Upper lobe of right lung (tissue), 1 donor: ENCODE data around the gene ITIH2. TPM values are rescaled to one million over a fixed set of nuclear protein-coding genes. Genes with fewer than 3 reads are reported as not detected.

Source experiments
- ATAC-seq: fragments of 200-7000 bp; cut with Tn5 transposase; one replicate; pipeline ENCODE4 v1.9.1; 2020; ENCODE audit warnings: mild to moderate bottlenecking, moderate library complexity
- DNase-seq: peaks from one replicate; pipeline ENCODE4 v3.0.0-alpha.2; 2020
- H3K27ac ChIP-seq: fragments of 200-600 bp; one replicate; pipeline ENCODE4 v1.8.0; 2022
- H3K27me3 ChIP-seq: fragments of 200-600 bp; one replicate; pipeline ENCODE4 v1.8.0; 2022; ENCODE audit warnings: mild to moderate bottlenecking
- H3K36me3 ChIP-seq: fragments of 200-600 bp; one replicate; pipeline ENCODE4 v1.8.0; 2022
- H3K4me1 ChIP-seq: fragments of 200-600 bp; one replicate; pipeline ENCODE4 v1.8.0; 2022
- H3K4me3 ChIP-seq: fragments of 200-600 bp; one replicate; pipeline ENCODE4 v1.8.0; 2022; ENCODE audit warnings: mild to moderate bottlenecking
- H3K9me3 ChIP-seq: fragments of 200-600 bp; one replicate; pipeline ENCODE4 v1.8.0; 2022
- intact Hi-C: fragments of 100-400 bp; cut with DNase I; formaldehyde crosslinking; loops from one replicate; pipeline ENCODE4 v1.11.0; 2022
- total RNA-seq: library from RNA; stranded (reverse); fragmentation: NEBNext Ultra II Directional; extraction: Animal tissue kit (Norgen Biotek cat#: 25700); gene quantifications from one replicate; pipeline ENCODE4 v1.2.1, GENCODE V29; 2021
- TF ChIP-seq, protein P1 (sequence below): fragments of 200-600 bp; IDR thresholded peaks from one replicate; pipeline ENCODE4 v1.8.0; 2022; ENCODE audit warnings: antibody characterized with exemption
- donor health status: DM: no; HTN: yes; CAD: no; lungs with severe emphysema.

ITIH2 gene
- total RNA-seq, 1 donor from 2014 or later: 1.3 TPM

DNA sequence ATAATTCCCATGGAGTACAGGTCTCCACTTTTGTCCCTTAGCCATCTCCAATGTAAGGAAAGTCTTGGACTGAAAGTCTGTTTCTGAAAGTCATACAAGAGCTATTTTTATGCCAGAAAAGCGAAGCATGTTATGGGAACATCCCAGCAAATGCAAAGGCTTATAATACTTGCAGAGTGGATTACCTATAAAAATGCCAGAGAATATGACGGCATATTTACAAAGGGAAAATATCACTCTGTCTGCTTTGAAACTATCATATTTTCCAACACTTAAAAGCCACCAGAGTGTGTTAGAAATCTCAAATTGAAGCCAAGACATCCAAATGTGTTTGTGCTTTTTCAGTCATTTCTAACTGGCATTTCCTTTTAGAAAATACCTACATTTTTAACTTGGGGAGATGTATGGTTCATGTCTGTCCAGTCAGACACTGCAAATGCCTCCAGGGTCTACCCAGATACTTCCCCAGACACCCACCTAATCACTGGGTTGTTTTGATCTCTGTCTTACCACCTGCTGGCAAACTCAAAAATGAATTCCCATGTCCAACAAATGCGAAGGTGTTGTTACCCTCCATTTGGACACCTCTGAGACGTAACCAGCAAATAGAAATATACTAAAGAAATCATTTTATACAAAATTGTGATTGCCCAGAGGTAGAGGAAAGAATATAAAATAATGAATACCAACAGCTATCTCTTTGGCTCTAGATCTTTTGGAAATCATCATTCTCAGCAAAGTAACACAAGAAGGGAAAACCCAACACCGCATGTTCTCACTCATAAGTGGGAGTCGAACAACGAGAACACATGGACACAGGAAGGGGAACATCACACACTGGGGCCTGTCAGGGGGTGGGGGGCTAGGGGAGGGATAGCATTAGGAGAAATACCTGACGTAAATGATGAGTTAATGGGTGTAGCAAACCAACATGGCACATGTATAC, 1.2 kb downstream of the ITIH2 start:
- Histone ChIP-seq H3K4me3 (no peak overlapping the region), H3K27me3 (peaks cover 3% of the 10 kb centered on the region), H3K36me3 (no peaks in the 10 kb centered on the region), H3K27ac (no peak overlapping the region), H3K9me3 (no peaks in the 10 kb centered on the region), H3K4me1 (no peaks in the 10 kb centered on the region)
- TF ChIP-seq, protein P1, sequence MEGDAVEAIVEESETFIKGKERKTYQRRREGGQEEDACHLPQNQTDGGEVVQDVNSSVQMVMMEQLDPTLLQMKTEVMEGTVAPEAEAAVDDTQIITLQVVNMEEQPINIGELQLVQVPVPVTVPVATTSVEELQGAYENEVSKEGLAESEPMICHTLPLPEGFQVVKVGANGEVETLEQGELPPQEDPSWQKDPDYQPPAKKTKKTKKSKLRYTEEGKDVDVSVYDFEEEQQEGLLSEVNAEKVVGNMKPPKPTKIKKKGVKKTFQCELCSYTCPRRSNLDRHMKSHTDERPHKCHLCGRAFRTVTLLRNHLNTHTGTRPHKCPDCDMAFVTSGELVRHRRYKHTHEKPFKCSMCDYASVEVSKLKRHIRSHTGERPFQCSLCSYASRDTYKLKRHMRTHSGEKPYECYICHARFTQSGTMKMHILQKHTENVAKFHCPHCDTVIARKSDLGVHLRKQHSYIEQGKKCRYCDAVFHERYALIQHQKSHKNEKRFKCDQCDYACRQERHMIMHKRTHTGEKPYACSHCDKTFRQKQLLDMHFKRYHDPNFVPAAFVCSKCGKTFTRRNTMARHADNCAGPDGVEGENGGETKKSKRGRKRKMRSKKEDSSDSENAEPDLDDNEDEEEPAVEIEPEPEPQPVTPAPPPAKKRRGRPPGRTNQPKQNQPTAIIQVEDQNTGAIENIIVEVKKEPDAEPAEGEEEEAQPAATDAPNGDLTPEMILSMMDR: no peak
- DNase-seq (no peak), ATAC-seq (no peak)
- intact Hi-C loops: no loop called here

- H3K27ac ChIP-seq: no peak overlapping the region
- peaks cover 3% of the 10 kb centered on the region for H3K27me3 ChIP-seq
- no peak overlapping the region for H3K4me3 ChIP-seq
- intact Hi-C loops: no loop called here
- H3K9me3 ChIP-seq: no peaks in the 10 kb centered on the region
- DNase-seq (no peak), ATAC-seq (no peak)
- H3K36me3 ChIP-seq: no peaks in the 10 kb centered on the region
- TF ChIP-seq, protein P1: no peak
- H3K4me1 ChIP-seq: no peaks in the 10 kb centered on the region
These were observed 2.2 kb downstream of the ITIH2 start for GRCh38 chr10:7705341-7705740.

GRCh38 chr10:7706534-7707073, 3.5 kb downstream of the ITIH2 start:
- Histone ChIP-seq H3K27me3 (peaks cover 3% of the 10 kb centered on the region), H3K27ac (no peak overlapping the region), H3K4me3 (no peak overlapping the region), H3K9me3 (no peaks in the 10 kb centered on the region), H3K4me1 (no peaks in the 10 kb centered on the region), H3K36me3 (no peaks in the 10 kb centered on the region)
- intact Hi-C loops: no loop called here
- ATAC-seq: no peak
- TF ChIP-seq, protein P1: no peak
- no peak for DNase-seq

DNA sequence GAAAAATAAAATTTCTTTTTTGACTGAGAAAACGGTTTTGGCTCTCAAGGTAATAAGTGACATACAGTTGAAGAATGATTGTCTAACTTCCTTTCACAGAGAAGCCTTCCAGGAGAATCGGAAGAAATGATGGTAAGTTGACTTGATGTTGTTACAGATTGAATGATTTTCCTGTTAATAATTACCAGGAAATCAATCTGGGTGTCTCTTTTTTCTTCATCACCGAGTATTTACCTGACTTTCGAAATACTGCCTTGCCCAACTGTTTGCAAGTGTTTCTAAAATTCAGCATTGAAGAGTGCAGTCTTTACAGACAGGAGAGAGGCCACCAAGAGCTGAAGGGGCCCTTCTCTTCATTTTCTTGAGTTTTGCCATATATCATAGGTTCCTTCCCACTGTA, 4.0 kb downstream of the ITIH2 start:
- H3K36me3 ChIP-seq: no peaks in the 10 kb centered on the region
- H3K4me3 ChIP-seq: no peak overlapping the region
- DNase-seq (no peak), ATAC-seq (peak; percentile 26)
- intact Hi-C loops: no loop called here
- TF ChIP-seq, protein P1: no peak
- H3K27ac ChIP-seq: no peak overlapping the region
- no peaks in the 10 kb centered on the region for H3K9me3 ChIP-seq
- H3K4me1 ChIP-seq: no peaks in the 10 kb centered on the region
- H3K27me3 ChIP-seq: peaks cover 3% of the 10 kb centered on the region

GRCh38 chr10:7707858-7708622, 4.9 kb downstream of the ITIH2 start:
- no peak for DNase-seq
- intact Hi-C loops: no loop called here
- ATAC-seq: no peak

More at GRCh38 chr10:7707858-7708622, 4.9 kb downstream of the ITIH2 start:
- Histone ChIP-seq H3K27ac (no peak overlapping the region), H3K4me1 (no peaks in the 10 kb centered on the region), H3K27me3 (peaks cover 3% of the 10 kb centered on the region), H3K9me3 (no peaks in the 10 kb centered on the region), H3K36me3 (no peaks in the 10 kb centered on the region), H3K4me3 (no peak overlapping the region)
- TF ChIP-seq, protein P1: no peak
